Gastrocnemius medialis (tissue), 4 donors: Measurements from ENCODE around the gene BCAS4. TPM values are rescaled to one million over a fixed set of nuclear protein-coding genes. Genes with fewer than 3 reads are reported as not detected.
A peak's percentile ranks its signal among the peaks of the same experiment; 100 is the strongest.

ENCODE experiments used
- ATAC-seq, 2 donors: fragments of 150-250 bp; one replicate each; pipeline ENCODE4 v1.9.1; 2016
- DNase-seq, 2 donors: peaks; one replicate each; pipeline ENCODE4 v3.0.0-alpha.2; 2019
- H3K27ac ChIP-seq, 4 donors: fragments of 200-600 bp; sonication (generic); 1 replicate in 1 of 4; 2 replicates in 3 of 4; pipeline ENCODE4 v1.5.1; 2016 to 2018; ENCODE audit warnings: mild to moderate bottlenecking in 2 of 4, moderate library complexity in 1 of 4
- H3K27me3 ChIP-seq, 3 donors: fragments of 200-600 bp; sonication (generic) in 2 of 3; 1 replicate in 1 of 3; 2 replicates in 2 of 3; pipeline versions ENCODE4 v1.5.1 to v1.6.0; 2016 to 2019; ENCODE audit warnings: mild to moderate bottlenecking in 1 of 3, moderate library complexity in 1 of 3
- H3K36me3 ChIP-seq, 2 donors: fragments of 200-600 bp; sonication (generic) in 1 of 2; one replicate each; pipeline ENCODE4 v1.5.1; 2017 to 2018
- H3K4me1 ChIP-seq, 2 donors: fragments of 200-600 bp; sonication (generic) in 1 of 2; one replicate each; pipeline ENCODE4 v1.5.1; 2016 to 2017; ENCODE audit warnings: mild to moderate bottlenecking in 2 of 2
- H3K4me3 ChIP-seq, 4 donors: fragments of 200-600 bp; sonication (generic) in 3 of 4; 1 replicate in 1 of 4; 2 replicates in 3 of 4; pipeline ENCODE4 v1.5.1; 2016 to 2019; ENCODE audit warnings: mild to moderate bottlenecking in 2 of 4
- H3K9me3 ChIP-seq, 3 donors: fragments of 200-600 bp; sonication (generic) in 2 of 3; 1 replicate in 1 of 3; 2 replicates in 2 of 3; pipeline ENCODE4 v1.5.1; 2016 to 2019
- CTCF ChIP-seq, 5 experiments: fragments of 450-650 bp in 3 of 5; fragments of 200-600 bp in 2 of 5; sonication (generic) in 2 of 5; IDR thresholded peaks in 4 of 5; conservative IDR thresholded peaks in 1 of 5; 1 replicate in 4 of 5; 2 replicates in 1 of 5; pipeline ENCODE4 v1.5.1; 2016 to 2019; ENCODE audit warnings: antibody characterized with exemption in 5 of 5, mild to moderate bottlenecking in 3 of 5, moderate library complexity in 3 of 5
- POLR2A ChIP-seq, 2 donors: fragments of 450-650 bp; IDR thresholded peaks; one replicate each; pipeline ENCODE4 v1.6.1; 2017; ENCODE audit warnings: antibody characterized with exemption in 2 of 2, mild to moderate bottlenecking in 2 of 2, moderate library complexity in 2 of 2
- in situ Hi-C, 4 donors: fragments of 200-750 bp; cut with MboI; loops; one replicate each; pipeline versions ENCODE4 v1.15.0 to v1.8.0; 2017; ENCODE audit warnings: low sequenced_read_pairs in 4 of 4
- intact Hi-C: fragments of 100-400 bp; cut with DNase I; formaldehyde crosslinking; loops from one replicate; pipeline ENCODE4 v1.15.1; 2023; ENCODE audit warnings: low total_unique reads
- total RNA-seq, 4 donors: library from RNA; depleted of rRNA; stranded (reverse); fragments of >200 nt; gene quantifications; one replicate each; pipeline versions ENCODE4 v1.1.0 to v1.2.3, GENCODE V29; 2016

Gene BCAS4
- total RNA-seq, 4 donors from 2014 or later = 0.16 to 2.2 (median 0.51) TPM; not detected in 1

GRCh38 chr20:50788045-50788991 is 6.5 kb upstream of the BCAS4 start:
- peak overlapping the region in 1 of 4 donors; percentile 22 for H3K27ac ChIP-seq

GRCh38 chr20:50789968-50790650 is 4.8 kb upstream of the BCAS4 start:
- TF ChIP-seq CTCF (IDR thresholded peaks at IDR 0.05 in 4 of 5, conservative IDR thresholded peaks at IDR 0.05 in 1 of 5) (no peak), POLR2A (IDR thresholded peaks at IDR 0.05) (no peak)
- no peaks in the 10 kb centered on the region for H3K9me3 ChIP-seq
- H3K36me3 ChIP-seq = no peaks in the 10 kb centered on the region
- in situ Hi-C loops (loop anchor here (10.0 to 25.0 kb wide), 3 partner anchors 135 to 522 kb away; partner anchors contain the start of gene ADNP (in 3 of the 4)), intact Hi-C loops (loop anchor here (5.0 kb wide), 2 partner anchors 122 to 517 kb away; no protein-coding TSS in a partner anchor)
- peak overlapping the region; percentile 27 to 60 (median 50) for H3K27ac ChIP-seq
- peaks cover 10 to 11% of the 10 kb centered on the region in 2 donors for H3K4me1 ChIP-seq
- DNase-seq (no peak), ATAC-seq (peak in 1 of 2 donors; percentile 5)
- no peak overlapping the region for H3K4me3 ChIP-seq
- H3K27me3 ChIP-seq = no peaks in the 10 kb centered on the region

More at GRCh38 chr20:50788045-50788991, 6.5 kb upstream of the BCAS4 start:
- H3K4me1 ChIP-seq = peaks cover 6 to 10% of the 10 kb centered on the region in 2 donors
- TF ChIP-seq CTCF (IDR thresholded peaks at IDR 0.05 in 4 of 5, conservative IDR thresholded peaks at IDR 0.05 in 1 of 5) = peak in 2 of 5 experiments; percentile 34 to 42
- no peak for TF ChIP-seq POLR2A (IDR thresholded peaks at IDR 0.05)
- H3K9me3 ChIP-seq = no peaks in the 10 kb centered on the region
- no peaks in the 10 kb centered on the region for H3K36me3 ChIP-seq
- H3K27me3 ChIP-seq = no peaks in the 10 kb centered on the region
- peak in 1 of 2 donors; percentile 7 for DNase-seq
- in situ Hi-C loops = loop anchor here in 3 of 4 donors (25.0 kb wide), 1 partner anchor 524 kb away; no protein-coding TSS in a partner anchor
- ATAC-seq = peak in 1 of 2 donors; percentile 64
- H3K4me3 ChIP-seq = no peak overlapping the region
- intact Hi-C loops = no loop called here

GRCh38 chr20:50790651-50791277 is 4.1 kb upstream of the BCAS4 start:
- H3K36me3 ChIP-seq = no peaks in the 10 kb centered on the region
- intact Hi-C loops = loop anchor here (5.0 kb wide), 2 partner anchors 122 to 517 kb away; no protein-coding TSS in a partner anchor
- peak; percentile 40 to 57 for DNase-seq
- H3K4me3 ChIP-seq = peak overlapping the region; percentile 7 to 34 (median 24)
- H3K4me1 ChIP-seq = peaks cover 10 to 17% of the 10 kb centered on the region in 2 donors
- H3K27me3 ChIP-seq = no peaks in the 10 kb centered on the region
- no peaks in the 10 kb centered on the region for H3K9me3 ChIP-seq
- in situ Hi-C loops = loop anchor here (10.0 to 25.0 kb wide), 3 partner anchors 134 to 522 kb away; partner anchors contain the start of gene ADNP (in 3 of the 4)
- peak overlapping the region; percentile 27 to 60 (median 50) for H3K27ac ChIP-seq
- peak in 1 of 2 donors; percentile 45 for ATAC-seq
- TF ChIP-seq POLR2A (IDR thresholded peaks at IDR 0.05) (no peak), CTCF (IDR thresholded peaks at IDR 0.05 in 4 of 5, conservative IDR thresholded peaks at IDR 0.05 in 1 of 5) (peak; percentile 9 to 64 (median 49))
